Stimulated activated CD4-positive, alpha-beta T cell treated with anti-CD3 and anti-CD28 coated beads, Interleukin-12 subunit alpha, Interleukin-12 subunit beta, amount 100 ng/mL, for 48 hours (primary cell): ENCODE data around the gene P2RX3.

Experiments
- DNase-seq, 3 donors: peaks; one replicate each; pipeline ENCODE4 v3.0.0-alpha.2; 2020; ENCODE audit warnings: low read depth in 2 of 3, low spot score in 1 of 3

P2RX3 gene

GRCh38 chr11:57414612-57415212 is 76.6 kb downstream of the P2RX3 start:
- no peak for DNase-seq

- DNase-seq: no peak
These were observed 78.3 kb downstream of the P2RX3 start for GRCh38 chr11:57416436-57416835.

GRCh38 chr11:57417056-57417455 is 78.9 kb downstream of the P2RX3 start:
- no peak for DNase-seq

- no peak for DNase-seq
These were observed 80.0 kb downstream of the P2RX3 start for GRCh38 chr11:57418131-57418530.

- no peak for DNase-seq
These were observed 81.0 kb downstream of the P2RX3 start for GRCh38 chr11:57419146-57419545.

- no peak for DNase-seq
These were observed 82.9 kb downstream of the P2RX3 start for GRCh38 chr11:57421066-57421465.

GRCh38 chr11:57421805-57422204 is 83.7 kb downstream of the P2RX3 start:
- DNase-seq: no peak
